MV-4-11 (cell line): ENCODE data around the gene SULT1C4.
"Not testable (repeated sequence)": the region's sequence is repeated elsewhere in the genome, so short reads cannot be mapped to it uniquely, and the experiment has no call there.

Experiments
- DNase-seq: peaks from one replicate; lab custom pipeline; 2025; lab: John Stamatoyannopoulos, UW

Gene SULT1C4

DNA sequence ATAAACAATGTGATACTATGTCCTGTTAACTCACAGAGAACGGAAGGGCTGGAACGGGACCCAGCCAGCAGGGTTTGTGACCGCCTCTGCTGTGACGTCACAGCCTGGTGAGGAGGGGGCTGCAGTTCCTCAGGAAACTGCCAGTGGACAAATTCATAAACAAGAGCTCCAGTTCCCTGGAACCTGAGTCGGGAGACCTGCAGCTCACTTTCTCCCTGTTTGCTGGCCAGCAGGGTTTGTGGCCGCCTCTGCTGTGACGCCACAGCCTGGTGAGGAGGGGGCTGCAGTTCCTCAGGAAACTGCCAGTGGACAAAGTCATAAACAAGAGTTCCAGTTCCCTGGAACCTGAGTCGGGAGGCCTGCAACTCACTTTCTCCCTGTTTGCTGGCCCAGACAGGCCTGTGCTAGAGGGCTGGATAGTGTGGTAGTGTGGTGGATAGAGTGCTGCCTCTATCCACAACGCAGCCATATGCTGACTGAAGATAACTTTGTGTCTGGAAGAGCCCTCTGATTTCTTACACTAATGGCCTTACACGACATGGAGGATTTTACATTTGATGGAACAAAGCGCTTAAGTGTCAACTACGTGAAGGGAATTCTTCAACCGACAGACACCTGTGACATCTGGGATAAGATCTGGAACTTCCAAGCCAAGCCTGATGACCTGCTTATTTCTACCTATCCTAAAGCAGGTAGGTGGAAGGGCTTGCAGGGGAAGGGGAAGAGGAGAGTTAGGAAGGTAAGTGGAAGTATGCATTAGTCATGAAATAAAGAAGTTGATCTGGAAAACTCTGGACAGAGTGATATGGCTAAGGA lies at the start of gene SULT1C4:
Gene SULT1C4 (plus strand): TSS at position 140 of the 816 bp plus-strand sequence. CDS start 384 bp downstream, at position 524.
- DNase-seq: no peak

DNA sequence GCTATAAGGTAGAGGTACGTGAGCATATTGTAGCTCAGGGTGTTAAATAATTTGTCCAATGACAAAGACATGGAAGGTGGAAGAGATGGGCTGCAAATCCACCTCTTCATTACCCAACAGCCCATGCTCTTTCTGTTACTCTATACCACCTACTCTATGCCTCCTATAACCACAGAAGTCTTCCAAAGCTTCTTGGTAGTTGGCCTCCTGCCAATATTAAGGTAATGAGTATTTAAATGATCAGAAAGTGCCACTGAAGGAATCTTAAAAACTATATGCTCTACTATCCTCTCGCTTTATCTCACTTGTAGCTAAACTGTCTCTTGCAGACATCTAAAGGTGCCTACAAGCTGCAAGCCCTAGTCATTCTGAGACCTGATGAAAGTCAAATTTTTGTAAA lies 48.0 kb upstream of the SULT1C4 start:
- no peak for DNase-seq

DNA sequence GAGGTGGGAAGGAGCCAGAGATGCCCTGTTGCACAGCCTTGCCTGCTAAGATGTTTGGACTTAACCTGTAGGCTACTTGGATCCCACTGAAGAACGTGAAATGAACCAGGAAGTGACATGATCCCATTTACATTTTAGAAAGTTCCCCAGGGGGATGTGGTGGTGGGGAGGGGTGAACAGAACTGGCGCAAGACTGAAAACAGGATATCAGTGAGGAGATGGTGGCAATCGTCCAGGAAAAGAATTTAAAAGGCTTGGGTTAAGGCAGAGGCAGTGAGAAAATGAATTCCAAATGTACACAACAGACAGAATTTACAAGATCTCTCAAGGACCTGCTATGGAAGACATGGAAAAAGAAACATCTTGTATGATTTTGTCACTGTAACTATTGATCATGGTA lies 46.8 kb upstream of the SULT1C4 start:
- peak; percentile 3 for DNase-seq

DNA sequence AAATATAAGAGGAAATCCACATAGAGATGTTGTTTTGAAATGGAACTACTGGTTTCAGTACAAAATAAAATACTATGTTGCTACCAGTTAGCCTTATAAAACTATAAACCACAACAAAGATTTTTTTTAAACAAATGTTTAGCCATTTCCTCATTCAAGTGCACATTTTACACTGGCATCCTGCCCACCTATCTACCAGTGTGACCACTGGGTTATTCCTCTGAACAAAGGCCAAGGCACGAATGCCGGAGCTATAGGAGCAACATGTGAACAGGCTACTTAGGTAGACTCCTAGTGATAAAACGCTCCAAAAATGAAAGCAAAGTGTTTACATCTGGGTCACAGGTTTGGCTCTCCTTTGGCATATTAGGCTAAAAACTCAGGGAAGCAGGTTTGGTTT lies 31.8 kb upstream of the SULT1C4 start:
- DNase-seq: no peak

DNA sequence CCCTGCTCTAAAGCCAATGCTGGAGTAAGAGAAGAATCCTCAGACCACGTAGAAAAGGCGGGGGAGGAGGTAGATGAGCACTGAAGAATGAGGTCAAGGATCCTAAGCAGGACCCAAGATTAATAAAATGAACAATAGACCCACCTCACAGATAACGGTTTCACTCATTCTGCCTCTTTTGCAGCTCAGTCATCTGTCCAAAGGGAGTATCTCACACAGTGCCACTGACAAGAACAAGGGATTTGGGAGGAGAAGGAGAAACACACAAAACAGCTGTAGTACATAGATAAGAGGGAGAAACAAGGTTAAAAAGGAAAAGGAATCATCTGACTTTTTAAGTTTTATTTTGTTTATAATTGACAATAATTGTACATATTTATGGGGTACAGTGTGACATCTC lies 30.9 kb upstream of the SULT1C4 start:
- no peak for DNase-seq

DNA sequence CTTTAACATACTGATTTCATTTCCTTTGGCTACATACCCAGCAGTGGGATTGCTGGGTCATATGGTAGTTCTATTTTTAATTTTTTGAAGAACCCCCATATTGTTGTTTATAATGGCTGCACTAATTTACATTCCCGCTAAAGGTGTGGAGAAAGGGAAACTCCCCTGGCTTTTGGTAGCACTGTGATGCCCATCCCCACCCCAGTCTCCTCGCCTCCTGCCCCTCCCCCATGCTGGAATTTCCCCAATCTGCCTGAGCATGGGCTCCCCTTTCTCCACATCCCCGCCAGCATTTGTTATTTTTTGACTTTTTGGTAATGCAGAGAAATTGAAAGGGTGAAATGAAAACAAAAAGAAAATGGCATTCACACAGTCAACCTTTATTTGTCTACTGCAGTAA lies 30.0 kb upstream of the SULT1C4 start:
- no peak for DNase-seq

DNA sequence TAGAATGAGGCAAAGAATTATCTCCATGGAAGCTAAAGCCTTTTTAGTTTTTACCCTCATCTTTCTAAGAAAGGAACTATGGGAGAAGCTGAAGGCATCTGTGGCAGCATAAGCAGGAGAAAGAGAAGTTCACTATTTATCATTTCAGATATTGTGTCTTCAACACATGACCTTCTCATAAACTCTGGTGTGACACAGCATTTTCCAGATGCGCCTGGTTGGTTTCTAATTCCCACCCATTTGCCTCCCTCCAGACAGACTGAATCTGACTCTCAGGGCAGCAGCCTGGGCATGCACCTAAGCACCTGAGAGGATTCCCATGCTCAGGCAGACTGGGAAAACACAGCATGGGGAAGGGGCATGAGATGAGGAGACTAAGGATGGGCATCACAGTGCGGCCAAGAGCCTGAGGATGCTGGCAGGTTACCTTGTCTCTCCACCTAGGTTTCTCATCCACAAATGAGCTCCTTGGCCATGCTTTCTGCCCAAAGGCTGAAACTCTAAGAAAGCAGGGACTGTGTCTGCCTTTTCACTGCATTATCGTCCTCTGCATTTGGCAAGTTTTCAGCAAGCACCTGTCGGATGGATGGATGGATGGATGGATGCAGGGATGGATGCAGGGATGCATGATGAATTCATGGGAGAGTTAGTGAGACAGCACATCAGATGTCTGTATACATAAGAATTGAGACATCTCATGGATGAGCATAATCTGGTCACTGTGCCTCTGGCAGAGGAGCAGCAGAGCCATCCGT lies 28.8 kb upstream of the SULT1C4 start:
- DNase-seq: no peak

DNA sequence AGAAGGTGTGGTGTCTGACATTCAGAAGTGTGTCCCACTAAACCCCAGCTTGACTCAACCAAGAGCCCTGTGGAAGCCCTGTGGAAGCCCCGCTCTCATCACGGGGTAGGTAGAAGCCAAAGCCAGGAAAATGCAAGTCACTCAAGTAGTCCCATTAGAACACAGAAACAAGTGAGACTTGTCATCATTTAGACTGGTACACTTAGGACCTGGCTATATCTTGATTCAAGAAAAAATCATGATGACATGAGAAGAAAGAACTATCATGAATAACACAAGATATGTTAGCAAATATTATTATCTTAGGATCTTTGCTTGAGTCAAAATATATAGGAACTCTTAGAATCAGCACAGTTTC lies 28.2 kb upstream of the SULT1C4 start:
- DNase-seq: no peak

DNA sequence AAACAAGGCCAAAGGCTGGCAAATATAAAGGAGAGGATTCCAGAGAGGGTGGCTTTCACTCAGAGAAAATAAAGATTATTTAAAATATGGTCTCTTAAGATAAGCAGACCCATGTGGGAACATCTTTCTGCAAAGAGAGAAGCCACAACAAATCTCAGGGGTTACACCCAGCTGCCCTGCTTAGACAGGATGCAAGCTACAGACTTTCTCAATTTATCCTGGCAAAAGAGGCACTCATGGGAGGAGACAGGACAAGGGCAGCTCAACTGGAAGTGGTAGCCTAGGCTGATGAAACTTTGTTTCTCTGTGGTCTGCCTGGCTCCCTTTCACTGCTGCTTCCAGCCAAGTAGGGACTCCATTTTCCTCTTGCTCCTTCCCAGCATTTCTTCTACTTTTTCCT lies 25.9 kb upstream of the SULT1C4 start:
- no peak for DNase-seq

DNA sequence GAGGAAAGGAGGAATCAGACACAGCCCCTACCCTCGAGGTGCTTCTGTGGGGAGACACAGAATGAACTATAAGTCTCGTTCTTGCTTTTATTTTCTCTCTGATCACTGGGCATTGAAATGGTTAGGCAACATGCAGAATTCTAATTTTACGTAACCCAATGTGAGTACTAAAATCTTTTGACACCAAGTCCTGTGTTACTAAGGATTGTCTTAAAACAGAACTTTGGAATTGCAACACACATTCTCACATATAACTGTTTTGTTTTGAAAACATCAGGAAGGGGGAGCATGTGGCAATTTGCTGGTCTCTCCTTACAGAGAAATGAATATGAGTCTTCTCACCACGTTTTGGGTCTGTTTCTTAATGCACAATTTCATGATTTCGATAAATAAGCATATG lies 23.6 kb upstream of the SULT1C4 start:
- DNase-seq: peak; percentile 71

DNA sequence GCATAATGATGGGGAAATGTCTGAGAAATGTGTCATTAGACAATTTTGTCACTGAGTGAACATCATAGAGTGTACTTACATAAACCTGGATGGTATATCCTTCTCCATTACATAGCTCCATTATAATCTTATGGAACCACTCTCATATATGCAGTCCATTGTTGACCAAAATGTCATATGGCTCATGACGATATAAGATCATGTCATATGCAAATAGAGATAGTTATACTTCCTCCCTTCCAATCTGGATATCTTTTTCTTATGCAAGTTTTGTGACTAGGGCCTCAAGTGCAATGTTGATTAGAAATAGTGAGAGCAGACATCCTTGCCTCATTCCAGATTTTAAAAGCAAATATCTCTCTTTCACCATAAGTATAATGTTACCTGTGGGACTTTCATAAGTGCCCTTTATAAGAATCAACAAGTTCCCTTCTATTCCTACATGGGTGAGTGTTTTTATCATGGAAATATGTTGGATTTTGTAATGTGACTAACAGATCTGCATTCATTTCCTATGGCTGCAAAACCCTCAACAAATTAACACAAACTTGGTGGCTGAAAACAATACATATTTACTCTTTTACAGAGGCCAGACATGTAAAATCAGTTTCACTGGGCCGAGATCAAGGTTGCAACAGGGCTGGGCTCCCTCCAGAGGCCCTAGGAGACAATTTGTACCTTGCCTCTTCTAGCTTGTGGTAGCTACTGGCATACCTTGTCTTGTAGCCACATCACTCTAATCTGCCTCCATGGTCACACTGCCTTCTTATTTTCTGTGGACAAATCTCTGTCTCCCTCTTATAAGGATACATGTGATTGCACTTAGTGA lies 21.6 kb upstream of the SULT1C4 start:
- DNase-seq: no peak

DNA sequence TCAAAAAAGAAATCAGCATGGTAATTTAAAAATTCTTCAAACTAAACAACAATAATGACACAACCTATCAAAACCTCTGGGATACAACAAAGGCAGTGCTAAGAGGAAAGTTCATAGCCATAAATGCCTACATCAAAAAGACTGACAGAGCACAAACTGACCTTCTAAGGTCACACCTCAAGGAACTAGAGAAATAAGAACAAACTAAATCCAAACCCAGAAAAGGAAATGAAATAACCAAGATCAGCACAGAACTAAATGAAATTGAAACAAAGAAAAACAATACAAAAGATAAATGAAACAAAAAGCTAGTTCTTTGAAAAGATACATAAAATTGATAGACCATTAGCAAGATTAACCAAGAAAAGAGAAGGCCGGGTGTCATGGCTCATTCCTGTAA lies 18.4 kb upstream of the SULT1C4 start:
- not testable (repeated sequence) for DNase-seq

DNA sequence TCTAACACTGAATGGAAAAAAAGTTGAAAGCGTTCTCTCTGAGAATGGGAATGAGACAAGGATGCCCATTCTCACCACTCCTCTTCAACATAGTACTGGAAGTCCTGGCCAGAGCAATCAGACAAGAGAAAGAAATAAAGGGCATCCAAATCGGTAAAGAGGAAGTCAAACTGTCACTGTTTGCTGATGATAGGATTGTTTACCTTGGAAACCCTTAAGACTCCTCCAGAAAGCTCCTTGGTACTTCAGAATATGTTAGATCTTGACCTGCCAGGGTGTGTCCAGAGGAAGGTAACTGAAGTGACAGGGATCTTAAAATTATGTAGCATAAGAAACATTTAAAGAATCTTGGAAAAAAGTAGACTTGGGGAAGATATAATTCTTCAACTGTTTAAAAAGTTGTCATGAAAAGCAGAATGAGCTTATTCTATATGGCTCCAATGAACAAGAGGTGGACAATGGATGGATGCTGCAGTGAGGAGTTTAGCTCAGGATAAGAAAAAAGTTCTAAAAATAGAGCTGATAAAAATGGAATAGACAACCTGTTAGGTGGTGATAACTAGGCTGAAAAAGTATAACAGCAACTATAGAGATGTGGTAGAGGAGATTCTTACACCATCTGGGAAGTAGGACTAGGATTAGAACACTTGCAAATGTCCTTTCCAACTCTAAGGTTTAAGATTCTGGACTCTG lies 16.8 kb upstream of the SULT1C4 start:
- DNase-seq: no peak

DNA sequence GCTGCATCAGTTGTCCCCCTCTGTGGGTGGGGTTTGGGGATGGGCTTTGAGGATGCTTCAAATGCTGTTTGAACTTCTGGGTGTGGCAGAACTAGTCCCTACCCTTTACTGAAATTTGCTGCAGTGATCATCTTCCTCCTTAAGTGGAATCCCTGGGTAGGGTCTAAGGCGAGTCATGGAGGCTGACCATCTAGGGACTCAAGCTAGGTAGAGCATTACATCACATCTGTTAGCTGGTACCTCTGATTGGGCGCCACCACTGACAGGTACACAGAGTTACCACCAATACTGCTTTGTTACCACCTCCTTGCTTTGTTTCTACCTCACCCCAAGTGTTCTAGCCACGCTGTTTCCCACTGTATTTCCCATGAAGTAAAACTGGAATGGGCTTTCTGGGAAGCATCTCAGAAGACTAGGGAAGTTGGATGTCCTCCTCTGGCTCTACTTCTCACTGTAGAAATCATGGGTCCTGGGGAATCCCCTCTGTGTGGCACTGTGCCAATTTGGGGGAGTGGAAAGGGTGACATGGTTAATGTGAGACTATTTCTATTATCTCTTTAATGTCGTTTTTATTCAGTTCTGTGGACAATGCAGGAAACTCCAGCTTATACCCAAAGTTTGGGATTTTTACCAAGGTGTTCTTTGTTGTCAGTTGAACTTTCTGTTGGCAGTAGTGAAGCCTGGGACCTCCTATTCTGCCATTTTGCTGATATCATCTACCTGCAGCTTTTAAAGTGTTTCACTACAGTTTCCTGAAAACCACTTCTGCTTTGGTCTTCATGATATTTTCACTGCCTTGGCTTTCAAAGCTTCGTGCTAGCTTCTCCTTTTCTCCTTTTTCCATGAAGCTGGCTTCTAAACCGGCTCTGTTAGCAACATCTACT lies 14.5 kb upstream of the SULT1C4 start:
- DNase-seq: peak; percentile 54

DNA sequence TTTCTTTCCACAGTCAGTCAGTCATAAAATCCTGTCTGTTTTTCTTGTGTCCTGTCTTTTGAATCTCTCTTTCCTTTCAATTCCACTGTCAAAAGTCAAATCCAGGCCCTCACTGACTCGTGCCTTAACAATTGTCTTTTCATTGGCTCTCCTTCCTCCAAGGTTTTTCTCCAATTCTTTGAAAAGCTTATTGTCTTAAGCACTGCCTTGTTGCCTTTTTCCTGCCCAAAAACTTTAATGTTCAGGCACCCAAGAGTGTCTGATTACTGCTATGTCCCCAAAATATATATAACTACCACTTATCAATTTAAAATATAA lies 13.9 kb upstream of the SULT1C4 start:
- no peak for DNase-seq

DNA sequence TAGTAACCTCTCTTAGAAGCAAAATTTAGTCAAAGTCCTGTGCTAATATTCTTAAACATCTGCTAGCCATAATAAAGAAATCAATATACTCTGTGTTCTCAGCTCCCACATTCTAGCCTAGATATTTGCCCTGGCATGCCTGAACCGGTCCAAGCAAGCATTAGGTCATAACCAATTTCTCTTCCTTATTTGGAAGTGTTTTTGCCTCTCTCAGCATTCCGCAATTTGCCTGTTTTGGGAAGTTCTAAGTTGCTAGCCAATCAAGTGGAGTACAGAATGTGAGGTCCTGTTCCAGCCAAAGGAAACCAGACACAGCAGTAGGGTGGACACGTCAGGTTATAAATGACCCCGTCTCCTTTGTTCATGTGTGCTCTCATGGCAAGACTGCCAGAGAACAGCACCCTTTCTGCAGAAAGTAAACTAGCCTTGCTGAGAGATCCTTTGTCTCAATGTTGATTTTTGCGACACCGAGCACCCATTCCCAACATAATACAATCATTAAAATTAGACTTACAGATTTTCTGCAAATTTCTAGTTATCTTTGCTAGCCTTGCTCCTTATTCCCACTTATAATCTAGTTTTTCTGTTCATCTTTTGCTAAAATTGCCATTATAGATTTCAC lies 13.0 kb upstream of the SULT1C4 start:
- no peak for DNase-seq

DNA sequence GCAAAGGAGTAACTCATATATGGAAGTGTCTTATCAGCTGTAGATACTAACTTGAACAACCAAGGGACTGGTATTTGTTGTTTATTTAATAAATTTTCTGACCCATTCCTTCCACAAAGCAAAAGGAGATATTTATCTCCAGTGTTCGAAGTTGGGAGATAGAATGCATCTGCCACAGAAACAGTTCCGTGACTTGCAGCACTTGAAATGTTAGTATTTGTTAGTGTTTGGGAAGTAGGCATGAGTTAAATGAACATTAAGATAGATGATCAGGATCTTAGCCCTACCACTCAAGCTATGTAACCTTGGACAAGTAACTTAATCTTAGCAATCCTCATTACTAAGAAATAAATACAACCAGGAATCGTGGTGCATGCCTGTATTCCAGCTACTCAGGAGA lies 12.1 kb upstream of the SULT1C4 start:
- no peak for DNase-seq

DNA sequence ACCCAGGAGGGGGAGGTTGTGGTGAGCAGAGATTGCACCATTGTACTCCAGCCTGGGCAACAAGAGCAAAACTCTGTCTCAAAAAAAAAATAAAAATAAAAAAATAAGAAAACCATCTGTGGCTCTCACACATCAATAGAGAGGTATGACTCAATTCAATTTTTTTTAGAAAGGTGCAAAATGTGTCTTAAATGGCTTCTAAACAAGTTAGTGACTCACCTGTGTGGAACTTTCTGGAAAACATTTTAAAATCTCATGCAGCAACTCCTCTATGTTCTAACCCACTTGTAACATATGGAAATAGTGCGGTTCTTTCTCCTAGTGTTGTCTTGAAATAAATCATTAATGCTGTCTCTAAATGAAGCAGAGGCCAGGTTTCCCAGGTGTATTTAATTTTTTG lies 10.7 kb upstream of the SULT1C4 start:
- no peak for DNase-seq

DNA sequence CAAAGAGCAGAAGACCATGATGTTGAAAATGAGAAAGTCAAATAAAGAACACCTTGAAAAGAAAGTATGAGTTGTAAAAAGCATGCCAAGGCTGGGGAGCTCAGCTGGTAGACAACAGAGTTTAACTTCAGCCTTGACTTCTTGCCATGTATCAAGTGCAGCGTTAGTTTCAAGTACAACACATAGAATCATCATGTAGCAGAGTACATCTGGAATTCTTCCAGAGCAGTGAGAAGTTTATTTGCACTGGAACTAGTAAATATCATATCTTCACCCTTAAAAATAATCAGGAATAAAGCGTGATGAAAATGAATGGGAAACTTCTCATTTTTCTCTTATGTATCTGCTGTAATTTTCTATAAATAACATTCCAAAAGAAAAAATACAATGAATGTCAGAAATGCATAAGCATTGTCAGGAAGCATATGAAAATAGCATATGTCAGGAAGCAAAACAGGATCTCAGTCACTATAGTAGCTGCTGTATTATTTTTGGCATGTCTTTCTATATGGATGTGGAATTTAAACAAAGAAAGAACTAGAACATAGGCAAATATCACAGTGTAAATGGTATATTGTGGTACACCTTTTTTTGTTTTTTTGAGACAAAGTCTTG lies 10.1 kb upstream of the SULT1C4 start:
- DNase-seq: no peak

DNA sequence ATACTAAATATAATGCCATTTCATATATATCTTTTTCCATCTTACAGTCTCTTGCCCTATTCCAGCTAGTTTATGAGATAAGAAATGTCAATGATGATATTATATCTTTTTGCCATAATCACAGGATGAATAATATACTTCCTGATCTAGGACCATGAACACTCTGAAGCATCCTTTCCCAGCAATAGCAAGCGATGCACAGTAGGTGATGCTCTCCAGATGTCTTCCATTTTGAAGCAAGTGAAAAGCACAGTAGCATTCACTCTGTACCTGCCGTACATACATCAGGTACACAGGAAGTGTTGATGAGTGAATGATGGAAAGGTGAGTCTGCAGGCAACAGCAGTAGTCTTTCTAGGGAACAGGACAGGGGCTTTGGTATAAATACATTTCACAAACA lies 8.6 kb upstream of the SULT1C4 start:
- no peak for DNase-seq
